Stimulated activated CD8-positive, alpha-beta memory T cell treated with anti-CD3 and anti-CD28 coated beads, Interleukin-4, amount 100 ng/mL, for 48 hours (primary cell): ENCODE data around the gene SGK2.

Experiments used
- DNase-seq: peaks from one replicate; pipeline ENCODE4 v3.0.0-alpha.2; 2020

The SGK2 gene

DNA sequence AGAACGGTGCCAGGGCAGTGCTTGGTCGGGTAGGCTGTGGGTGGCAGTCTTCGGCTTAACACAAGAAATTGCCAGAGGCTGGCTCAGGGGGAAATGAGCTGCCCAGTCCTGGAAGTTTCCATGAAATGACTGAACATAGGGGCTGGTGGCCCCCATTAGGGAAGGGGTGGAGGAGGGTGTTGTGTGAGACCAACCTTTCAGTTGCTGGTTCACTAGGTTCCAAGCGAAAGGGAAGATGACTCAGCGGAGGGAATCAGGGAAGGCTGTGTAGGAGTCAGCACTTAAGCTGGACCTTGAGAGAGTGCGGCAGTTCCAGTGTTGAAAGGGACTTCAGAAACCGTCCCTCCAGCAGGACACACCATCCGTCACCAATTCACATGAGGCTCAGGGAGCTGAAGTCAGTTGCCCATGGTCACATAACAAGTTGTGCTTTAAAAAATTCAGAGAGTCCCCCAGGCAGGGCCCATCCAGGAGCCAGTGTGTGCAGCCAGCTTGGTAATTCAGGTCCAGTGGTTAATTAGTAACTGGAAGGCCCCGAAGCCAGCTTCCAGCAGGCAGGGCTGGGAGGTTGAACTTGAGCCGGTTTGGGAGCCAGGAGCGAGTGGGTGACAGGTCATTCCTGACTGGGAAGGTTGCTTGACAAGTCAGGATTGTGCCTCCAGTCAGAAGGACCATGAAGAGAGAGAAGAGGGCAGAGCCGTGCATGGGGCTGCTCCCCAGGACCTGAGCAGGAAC, at the start of gene SGK2:
TSS of gene SGK2 (plus strand) at position 616 of the 735 bp plus-strand sequence. CDS start 7,469 bp downstream, outside the sequence.
- DNase-seq = no peak

DNA sequence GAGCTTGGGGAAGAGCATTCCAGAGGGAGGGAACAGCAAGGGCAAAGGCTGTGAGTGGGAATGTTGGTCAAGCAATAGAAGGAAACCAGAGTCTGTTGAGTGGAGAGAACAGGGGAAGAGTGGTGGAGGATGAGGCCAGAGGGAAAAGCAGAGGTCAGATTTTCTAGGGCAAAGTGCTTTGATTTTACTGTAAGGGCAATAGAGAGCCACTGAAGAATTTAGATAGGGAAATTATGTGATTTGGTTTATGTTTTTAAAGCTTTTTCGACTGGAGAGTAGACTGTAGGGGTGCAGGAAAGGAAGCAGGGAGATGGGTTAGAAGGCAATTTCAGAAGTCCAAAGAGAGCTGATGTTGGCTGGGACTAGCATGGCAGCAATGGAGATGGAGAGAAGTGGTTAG, 46.9 kb upstream of the SGK2 start:
- DNase-seq = no peak

DNA sequence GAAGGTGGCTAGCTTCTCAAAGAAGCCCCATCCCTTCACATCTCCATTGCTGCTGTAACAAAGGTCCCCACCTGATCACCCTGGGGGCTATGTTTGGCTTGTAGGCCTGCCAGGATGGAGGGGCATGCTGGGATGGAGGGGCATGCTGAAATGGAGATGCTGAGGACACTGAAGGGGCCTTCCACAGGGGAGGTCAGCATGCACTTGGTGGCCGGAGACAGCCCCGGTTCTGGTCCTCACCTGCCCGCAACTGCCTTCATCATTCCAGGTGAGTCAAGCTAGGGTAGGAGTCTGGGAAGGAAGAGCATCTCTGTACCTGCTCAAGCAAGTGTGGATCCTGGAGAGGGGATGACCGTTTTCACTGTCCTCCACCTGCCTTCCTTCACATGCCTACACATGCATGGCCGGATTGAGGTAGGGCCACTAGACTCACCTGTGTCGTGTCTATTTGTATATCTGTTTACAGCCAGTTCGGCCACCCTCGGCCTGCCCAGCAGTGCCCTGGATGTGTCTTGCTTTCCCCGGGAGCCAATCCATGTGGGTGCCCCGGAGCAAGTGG, 45.4 kb upstream of the SGK2 start:
- no peak for DNase-seq

GRCh38 chr20:43513931-43514647, 44.7 kb upstream of the SGK2 start:
- peak; percentile 93 for DNase-seq

- no peak for DNase-seq
Observed at GRCh38 chr20:43514648-43514999, 44.2 kb upstream of the SGK2 start.

- no peak for DNase-seq
Observed at GRCh38 chr20:43515628-43516027, 43.2 kb upstream of the SGK2 start.

GRCh38 chr20:43516251-43516824, 42.5 kb upstream of the SGK2 start:
- DNase-seq = no peak

GRCh38 chr20:43520074-43520630, 38.7 kb upstream of the SGK2 start:
- DNase-seq = no peak

GRCh38 chr20:43525021-43525420, 33.8 kb upstream of the SGK2 start:
- DNase-seq = no peak

DNA sequence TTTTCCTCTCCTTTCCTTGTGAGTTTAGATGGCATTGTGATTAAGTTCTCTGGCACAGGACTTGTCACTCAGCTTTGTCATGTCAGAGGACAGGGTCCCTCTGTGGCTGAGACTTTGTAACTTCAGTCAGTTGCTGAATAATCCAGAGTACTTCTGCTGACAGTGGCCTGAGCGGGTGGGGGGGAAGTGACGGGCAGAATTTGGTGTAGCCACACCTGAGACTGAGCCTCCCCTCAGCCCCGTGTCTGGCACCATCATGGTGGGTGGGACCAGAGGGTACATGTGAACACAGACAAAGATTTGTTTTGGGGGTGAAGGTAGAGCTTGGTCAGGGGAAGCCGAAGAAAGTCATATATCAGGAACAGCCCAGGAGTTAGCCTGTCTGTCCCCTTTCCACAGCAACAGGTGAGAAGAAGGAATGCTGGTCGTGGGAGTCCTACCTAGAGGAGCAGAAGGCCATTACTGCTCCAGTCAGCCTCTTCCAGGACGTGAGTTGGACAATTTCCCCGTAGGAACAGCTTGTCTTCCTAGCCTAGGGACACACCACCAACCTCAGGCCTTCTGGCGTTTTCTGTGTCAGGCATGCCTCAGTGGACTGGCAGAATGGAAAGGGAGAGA, 30.5 kb upstream of the SGK2 start:
- no peak for DNase-seq

GRCh38 chr20:43529051-43529450, 29.8 kb upstream of the SGK2 start:
- DNase-seq = no peak

DNA sequence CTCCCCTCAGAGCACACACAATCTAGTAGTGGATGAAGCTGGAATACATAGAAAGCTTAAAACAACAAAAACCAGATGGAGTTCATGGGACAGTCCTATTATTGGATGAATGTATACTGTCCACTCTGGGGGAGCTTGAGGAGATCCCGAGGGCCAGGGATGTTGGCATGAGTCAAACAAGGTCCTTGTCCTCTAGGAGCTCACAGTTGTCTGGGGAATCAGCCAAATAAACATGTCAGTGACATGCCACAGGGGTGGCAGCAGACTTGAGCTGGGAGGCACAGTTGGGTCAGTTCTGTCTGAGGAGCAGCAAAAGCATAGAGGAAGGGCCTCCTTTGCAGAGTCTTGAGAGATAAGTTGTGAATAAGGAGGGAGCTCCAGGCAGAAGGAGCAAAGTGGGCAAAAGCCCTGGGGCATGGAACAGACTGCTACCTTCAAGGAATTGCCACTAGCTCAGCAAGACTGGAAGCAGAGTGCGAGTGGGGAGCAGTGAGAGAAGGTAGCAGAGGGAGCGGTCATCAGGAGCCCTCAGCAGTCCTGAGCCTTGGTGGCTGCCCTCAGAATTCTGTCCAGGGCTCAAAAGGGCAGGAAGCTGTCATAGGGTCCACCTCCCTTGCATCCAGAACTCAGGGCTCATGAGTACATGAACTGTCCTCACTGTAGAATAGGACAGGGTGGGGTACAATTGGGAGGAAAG, 29.2 kb upstream of the SGK2 start:
- no peak for DNase-seq

DNA sequence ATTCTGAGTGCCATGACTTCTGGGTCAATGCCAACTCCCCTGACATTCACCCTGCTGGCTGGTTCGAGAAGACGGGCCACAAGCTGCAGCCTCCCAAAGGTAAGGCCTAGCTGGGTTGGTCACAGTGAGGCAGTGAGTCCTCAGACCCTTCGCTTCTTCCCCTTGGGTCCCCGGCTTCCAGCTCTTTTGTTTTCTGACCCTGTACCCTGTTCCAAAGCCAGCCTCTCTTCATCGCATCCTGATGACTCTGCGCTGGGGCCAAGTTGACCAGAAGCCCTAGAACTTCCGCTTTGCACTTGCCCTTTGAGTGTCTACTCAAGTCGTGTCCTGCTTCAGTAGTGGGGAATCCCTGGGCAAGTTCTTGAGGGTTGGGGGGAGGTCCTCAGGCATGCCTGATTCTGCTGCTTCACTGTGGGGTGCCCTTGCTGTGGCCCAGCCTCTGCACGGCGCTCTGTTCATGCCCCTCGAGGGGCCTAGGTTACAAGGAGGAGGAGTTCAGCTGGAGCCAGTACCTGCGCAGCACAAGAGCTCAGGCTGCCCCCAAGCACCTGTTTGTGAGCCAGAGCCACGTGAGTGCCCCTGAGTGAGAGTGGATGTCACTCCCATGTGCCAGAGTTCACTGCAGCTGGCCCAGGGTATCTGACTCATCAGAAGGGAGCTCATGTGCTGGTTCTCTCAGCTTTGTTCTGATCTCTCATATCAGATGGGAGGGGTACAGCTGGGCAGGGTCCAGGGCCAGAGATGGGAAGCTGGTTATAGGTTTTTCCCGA, 28.3 kb upstream of the SGK2 start:
- no peak for DNase-seq

DNA sequence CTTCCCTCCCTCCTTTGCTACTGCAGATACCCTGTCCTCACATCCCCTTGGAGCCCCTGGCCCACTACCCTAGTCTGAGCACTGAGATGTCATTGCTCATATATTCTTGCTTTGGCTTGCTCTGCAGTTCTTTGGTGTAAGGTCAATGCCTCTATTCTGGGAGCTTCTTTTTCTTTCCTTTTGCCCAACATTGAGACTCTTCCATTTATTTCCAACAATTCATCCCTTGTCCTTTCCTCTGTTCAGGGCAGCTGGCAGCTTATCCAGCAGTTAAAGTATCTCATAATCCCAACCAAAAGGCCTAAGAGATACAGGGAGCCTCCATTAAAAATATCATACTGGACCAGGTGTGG, 27.8 kb upstream of the SGK2 start:
- no peak for DNase-seq

DNA sequence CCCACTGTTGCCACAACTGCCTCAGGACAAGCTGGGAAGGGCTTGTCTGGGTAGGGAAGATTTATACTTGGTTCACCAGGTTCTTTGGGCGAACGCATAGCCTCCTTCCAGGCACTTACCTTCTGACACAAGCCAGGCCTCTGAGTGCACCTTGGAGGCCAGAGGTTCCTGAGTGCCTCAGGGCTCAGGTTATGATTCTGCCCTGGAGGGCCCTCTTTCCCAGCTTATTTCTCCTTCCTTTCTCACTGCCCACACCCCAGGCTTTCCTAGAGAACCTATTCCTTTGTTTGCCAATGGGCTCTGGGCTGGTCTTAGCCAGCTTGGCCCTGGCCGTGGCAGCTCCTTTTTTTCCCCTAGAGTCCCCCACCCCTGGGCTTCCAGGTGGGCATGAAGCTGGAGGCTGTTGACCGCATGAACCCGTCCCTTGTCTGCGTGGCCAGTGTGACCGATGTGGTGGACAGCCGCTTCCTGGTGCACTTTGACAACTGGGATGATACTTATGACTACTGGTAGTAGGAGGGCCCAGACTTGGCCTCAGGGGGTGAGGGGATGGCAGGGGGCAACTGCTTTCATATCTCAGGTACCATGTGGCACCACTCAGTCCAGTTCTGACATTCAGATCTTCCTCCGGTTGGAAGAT, 26.3 kb upstream of the SGK2 start:
- no peak for DNase-seq

- DNase-seq = no peak
Observed at GRCh38 chr20:43533060-43533459, 25.8 kb upstream of the SGK2 start.

DNA sequence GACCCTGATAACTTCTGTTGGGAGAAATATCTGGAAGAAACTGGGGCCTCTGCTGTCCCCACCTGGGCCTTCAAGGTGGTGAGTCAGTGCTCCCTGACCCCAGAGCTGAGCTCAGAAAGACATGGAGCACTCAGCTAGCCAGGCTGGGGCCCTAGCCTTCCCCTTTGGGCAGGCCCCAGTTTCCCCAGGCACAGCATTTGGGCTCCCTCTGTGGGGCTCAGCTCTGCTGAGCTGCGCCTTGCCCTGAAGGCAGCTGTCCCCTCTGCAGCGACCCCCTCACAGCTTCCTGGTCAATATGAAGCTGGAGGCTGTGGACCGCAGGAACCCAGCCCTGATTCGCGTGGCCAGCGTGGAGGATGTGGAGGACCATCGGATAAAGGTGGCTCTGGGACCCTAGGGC, 24.8 kb upstream of the SGK2 start:
- DNase-seq = no peak

DNA sequence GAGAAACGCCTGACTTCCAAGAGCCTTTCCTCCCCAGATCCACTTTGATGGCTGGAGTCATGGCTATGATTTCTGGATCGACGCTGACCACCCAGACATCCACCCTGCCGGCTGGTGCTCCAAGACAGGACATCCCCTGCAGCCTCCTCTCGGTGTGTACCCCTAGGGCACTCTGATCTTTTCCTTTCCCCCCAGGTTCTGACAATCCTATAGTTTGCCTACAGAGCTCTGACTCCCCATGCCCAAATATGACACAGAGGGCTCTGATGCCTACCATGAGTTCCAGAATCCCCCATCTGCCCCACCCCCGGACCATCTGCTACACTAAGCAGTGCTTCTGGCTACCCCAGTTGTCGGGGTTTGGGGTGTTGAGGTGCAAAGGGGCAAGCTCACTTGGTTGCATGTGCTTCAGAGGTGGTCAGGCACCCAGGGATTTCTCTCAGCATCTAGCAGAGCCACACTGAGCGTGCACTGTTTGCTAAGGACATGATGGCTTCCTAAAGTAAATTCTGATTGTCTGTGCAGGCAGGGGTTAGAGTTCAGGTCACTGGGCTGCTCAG, 24.0 kb upstream of the SGK2 start:
- DNase-seq = no peak

- no peak for DNase-seq
Observed at GRCh38 chr20:43535370-43536004, 23.3 kb upstream of the SGK2 start.

DNA sequence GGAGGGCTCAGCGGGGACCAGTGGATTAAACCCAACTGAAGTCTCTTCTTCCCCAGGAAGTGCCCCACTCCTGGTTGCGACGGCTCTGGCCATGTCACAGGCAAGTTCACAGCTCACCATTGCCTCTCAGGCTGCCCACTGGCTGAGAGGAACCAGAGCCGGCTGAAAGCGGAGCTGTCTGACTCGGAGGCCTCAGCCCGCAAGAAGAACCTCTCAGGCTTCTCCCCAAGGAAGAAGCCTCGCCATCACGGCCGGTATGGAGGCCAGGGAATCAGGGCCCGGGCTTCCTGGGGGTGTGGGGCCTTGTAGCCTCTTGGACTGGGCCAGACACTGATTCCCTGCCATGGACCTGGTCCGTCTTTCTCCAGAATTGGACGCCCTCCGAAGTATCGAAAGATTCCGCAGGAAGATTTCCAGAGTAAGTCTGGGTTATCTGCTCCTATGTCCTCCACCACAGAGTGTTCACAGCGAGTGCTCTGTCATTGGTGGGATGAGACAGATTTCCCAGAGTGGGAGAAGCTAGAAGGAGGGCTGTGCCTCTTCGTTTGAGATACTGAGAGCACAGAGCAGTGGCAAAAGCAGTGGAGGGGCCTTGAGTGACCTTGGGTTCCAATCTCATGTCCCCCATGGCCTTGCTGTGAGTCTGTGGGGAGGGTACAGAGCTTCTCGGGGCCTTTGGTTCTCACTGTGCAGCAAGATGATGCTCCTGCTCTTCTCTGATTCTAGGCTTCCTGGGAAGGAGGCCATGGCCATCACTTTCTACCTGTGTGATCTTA, 22.6 kb upstream of the SGK2 start:
- DNase-seq = no peak
